Fibroblast of villous mesenchyme (primary cell): ENCODE results near the gene BSDC1. TPM values are rescaled to one million over a fixed set of nuclear protein-coding genes. Genes with fewer than 3 reads are reported as not detected.
"Not testable (repeated sequence)": the region's sequence is repeated elsewhere in the genome, so short reads cannot be mapped to it uniquely, and the experiment has no call there.

Experiments used
- DNase-seq: peaks from one replicate; pipeline ENCODE4 v3.0.0-alpha.2; 2010; ENCODE audit warnings: low read depth
- H3K4me3 ChIP-seq: 2 replicates; pipeline ENCODE4 v1.5.1; 2011; ENCODE audit warnings: low read depth, mild to moderate bottlenecking, low read length
- total RNA-seq: library from RNA; depleted of rRNA; stranded (reverse); fragments of >200 nt; gene quantifications from 2 replicates; pipeline ENCODE4 v1.2.3, GENCODE V29; 2012
- TF ChIP-seq, protein P1 (sequence below): IDR thresholded peaks from 2 replicates; pipeline ENCODE4 v1.5.1; 2012; ENCODE audit warnings: low read depth, mild to moderate bottlenecking, low read length; ENCODE audit not compliant: insufficient read depth

Gene BSDC1
- total RNA-seq, 1 donor: 76.4 TPM

DNA sequence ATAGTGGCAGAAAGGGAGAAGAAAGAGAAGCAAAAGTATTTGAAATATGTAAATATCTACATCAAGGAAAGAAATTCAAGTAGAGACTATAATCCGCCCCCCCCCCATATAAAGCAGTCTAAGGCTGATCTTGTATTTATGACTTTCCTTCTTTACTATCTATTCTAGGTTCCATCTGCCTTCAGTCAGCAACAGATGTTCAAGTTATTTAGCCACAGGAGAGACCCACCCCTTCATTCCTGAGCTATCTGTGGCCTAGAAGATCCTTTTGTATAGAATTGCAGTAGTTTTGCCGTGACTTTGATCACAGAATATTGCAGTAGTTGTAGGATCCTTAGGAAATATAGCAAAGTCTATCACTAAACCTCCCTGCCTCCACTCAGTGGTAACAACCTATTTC is 10.7 kb upstream of the BSDC1 start:
- TF ChIP-seq, protein P1, sequence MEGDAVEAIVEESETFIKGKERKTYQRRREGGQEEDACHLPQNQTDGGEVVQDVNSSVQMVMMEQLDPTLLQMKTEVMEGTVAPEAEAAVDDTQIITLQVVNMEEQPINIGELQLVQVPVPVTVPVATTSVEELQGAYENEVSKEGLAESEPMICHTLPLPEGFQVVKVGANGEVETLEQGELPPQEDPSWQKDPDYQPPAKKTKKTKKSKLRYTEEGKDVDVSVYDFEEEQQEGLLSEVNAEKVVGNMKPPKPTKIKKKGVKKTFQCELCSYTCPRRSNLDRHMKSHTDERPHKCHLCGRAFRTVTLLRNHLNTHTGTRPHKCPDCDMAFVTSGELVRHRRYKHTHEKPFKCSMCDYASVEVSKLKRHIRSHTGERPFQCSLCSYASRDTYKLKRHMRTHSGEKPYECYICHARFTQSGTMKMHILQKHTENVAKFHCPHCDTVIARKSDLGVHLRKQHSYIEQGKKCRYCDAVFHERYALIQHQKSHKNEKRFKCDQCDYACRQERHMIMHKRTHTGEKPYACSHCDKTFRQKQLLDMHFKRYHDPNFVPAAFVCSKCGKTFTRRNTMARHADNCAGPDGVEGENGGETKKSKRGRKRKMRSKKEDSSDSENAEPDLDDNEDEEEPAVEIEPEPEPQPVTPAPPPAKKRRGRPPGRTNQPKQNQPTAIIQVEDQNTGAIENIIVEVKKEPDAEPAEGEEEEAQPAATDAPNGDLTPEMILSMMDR: no peak
- H3K4me3 ChIP-seq: no peak overlapping the region
- DNase-seq: peak; percentile 82

DNA sequence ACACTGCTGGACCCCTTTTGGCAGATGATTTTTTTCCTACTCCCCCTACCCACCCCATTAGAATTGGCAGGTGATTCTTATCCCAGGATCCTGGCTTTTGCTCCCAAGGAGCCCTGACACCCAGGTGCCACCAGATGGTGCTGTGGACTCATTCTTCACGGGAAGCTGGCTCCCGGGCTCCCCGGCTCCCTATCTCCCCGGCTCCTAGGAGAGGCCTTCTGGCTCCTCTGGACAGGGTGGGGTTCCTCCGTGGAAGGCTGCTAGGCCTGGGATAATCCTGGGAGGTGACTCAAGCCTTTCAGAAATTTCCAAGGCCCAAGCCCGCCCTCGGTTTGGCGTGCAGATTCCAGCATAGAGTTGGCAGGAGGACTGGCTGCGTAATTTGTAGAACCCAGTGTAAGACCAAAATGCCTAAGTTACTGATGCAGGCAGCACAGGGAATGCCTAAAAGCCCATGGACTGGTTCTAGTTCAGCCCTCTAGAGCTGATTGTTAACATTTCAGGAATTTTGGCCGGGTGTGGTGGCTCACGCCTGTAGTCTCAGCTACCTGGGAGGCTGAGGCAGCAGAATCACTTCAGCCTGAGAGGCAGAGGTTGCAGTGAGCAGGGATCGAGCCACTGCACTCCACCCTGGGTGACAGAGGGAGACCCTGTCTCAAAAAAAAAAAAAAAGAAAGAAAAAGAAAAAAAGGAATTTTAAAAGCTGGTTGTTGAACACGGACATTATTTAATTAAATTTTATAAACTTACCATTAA is 6.8 kb upstream of the BSDC1 start:
- DNase-seq: peak; percentile 94
- H3K4me3 ChIP-seq: no peak overlapping the region
- TF ChIP-seq, protein P1: peak; percentile 98

DNA sequence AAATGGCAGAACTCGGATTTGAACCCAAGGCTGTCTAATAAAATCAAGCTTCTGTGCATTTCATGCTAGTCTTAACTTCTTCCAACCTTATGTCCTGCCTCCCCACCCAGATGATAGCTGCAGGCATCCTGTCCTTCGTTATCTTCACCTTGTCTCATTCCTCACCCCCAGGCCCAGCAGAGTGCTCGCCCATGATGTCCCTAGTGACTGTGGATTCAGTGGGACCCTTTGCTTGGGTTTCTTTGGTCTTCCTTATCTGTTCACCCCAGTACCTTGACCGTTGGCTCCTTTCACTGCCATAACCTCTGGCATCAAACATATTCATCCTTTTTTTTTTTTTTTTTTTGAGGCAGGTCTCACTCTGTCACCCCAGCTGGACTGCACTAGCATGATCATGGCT is 5.6 kb upstream of the BSDC1 start:
- H3K4me3 ChIP-seq: no peak overlapping the region
- TF ChIP-seq, protein P1: no peak

DNA sequence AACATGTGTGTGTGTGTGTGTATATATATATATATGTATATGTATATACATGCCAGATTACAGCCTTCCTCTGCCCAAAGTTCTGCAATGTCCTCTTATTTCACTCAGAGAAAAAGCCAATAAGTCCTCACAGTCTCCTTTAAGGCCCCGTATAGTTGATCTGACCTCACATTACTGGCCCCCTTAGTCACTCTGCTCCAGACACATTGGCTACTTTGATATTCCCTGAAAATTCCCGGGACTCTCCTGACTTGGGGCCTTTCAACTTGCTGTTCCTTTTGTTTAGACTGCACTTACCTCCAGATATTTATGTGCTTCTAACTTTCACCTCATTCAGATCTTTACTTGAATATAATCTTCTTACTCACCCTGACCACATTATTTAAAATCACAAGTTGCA is 4.2 kb upstream of the BSDC1 start:
- TF ChIP-seq, protein P1: no peak
- DNase-seq: peak; percentile 22
- H3K4me3 ChIP-seq: no peak overlapping the region

More for the DNA sequence above, 5.6 kb upstream of the BSDC1 start:
- no peak for DNase-seq

DNA sequence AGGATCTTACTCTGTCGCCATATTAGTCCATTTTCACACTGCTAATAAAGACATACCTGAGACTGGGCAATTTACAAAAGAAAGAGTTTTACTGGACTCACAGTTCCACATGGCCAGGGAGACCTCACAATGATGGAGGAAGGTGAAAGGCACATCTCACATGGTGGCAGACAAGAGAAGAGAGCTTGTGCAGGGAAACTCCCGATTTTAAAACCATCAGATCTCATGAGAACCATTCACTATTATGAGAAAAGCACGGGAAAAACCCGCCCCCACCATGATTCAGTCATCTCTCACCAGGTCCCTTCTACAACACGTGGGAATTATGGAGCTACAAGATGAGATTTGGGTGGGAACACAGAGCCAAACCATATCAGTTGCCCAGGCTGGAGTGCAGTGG is 2.3 kb upstream of the BSDC1 start:
- H3K4me3 ChIP-seq, DNase-seq: not testable (repeated sequence)

DNA sequence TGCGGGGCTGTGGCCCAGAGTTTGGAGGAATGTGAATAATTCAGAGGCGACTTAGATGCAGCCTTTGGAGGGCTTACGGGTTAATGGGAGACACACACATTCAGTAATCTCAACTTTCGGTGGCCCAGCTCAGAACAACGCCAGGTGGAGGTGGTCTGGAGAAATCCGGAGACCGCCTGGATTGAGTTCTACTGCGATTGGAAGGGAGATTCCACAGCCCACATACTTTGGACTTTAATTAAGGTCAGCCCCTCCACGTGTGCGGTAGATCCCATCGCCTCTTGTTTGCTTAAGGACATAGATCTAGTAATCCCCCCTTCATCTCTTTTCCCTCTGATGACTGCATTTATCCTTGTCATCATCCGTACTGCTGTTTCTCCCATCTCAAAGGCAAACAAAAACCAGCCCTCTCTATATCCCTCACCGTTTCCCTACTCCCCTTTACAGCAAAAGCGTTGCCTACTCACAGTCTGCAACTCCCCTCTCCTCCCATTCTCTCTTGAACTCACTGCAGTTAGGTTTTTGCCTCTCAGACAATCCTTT is 720 bp upstream of the BSDC1 start:
- no peak for DNase-seq
- TF ChIP-seq, protein P1: no peak
- peak overlapping the region; percentile 86 for H3K4me3 ChIP-seq

DNA sequence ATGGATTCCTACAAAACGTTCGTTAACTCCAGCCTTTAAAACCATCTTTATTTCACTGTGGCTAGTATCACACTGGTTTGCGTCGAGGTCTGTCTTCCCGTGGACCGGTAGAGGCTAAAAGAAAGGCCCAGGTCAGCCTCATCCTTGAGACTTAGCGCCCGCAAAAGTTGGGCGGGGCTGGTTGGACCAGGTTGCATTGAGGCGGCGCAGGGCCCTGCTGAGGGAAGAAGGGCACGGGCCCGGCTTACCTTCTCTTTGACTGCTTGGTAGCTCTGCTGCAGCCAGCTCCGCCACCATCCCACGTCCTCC is 455 bp downstream of the BSDC1 start:
- peak overlapping the region; percentile 86 for H3K4me3 ChIP-seq
- no peak for DNase-seq
- TF ChIP-seq, protein P1: no peak
